Calu3 (cell line): Measurements from ENCODE around the gene ZGLP1. TPM values are rescaled to one million over a fixed set of nuclear protein-coding genes. Genes with fewer than 3 reads are reported as not detected.

Experiments
- BruUV-seq: library from RNA; stranded (reverse); fragments of 400-500 nt; replicated peaks from 2 replicates; lab custom pipeline; 2021; lab: Mats Ljungman, UMichigan
- CTCF ChIA-PET: fragments of 300-600 bp; sonication (Branson Sonifier 250); formaldehyde crosslinking; loops from one replicate; lab custom pipeline; 2022; ENCODE audit warnings: antibody characterized with exemption; lab: Charles Lee
- DNase-seq: peaks from one replicate; pipeline ENCODE4 v3.0.0; 2022
- H3K27ac Mint-ChIP-seq: one replicate; pipeline ENCODE4 v1.8.0; 2022; ENCODE audit warnings: mixed read lengths; ENCODE audit not compliant: unreplicated experiment
- H3K27me3 Mint-ChIP-seq: one replicate; pipeline ENCODE4 v1.8.0; 2022; ENCODE audit warnings: mixed read lengths; ENCODE audit not compliant: unreplicated experiment
- H3K36me3 Mint-ChIP-seq: one replicate; pipeline ENCODE4 v1.8.0; 2022; ENCODE audit warnings: mild to moderate bottlenecking, moderate library complexity, mixed read lengths; ENCODE audit not compliant: insufficient read depth, unreplicated experiment
- H3K4me1 Mint-ChIP-seq: one replicate; pipeline ENCODE4 v1.8.0; 2022; ENCODE audit warnings: mild to moderate bottlenecking, low read depth, mixed read lengths; ENCODE audit not compliant: unreplicated experiment
- H3K4me3 Mint-ChIP-seq: one replicate; pipeline ENCODE4 v1.8.0; 2022; ENCODE audit warnings: mild to moderate bottlenecking, low read depth, moderate library complexity, mixed read lengths; ENCODE audit not compliant: unreplicated experiment
- H3K9me3 Mint-ChIP-seq: one replicate; pipeline ENCODE4 v1.8.0; 2022; ENCODE audit warnings: low read depth, mixed read lengths; ENCODE audit not compliant: unreplicated experiment
- CTCF ChIP-seq: fragments of 200-600 bp; IDR thresholded peaks from one replicate; pipeline ENCODE4 v1.8.0; 2022; ENCODE audit warnings: antibody characterized with exemption; ENCODE audit not compliant: unreplicated experiment
- intact Hi-C: fragments of 100-400 bp; cut with micrococcal nuclease; formaldehyde crosslinking; loops from one replicate; pipeline ENCODE4 v1.10.0; 2022; ENCODE audit not compliant: unreplicated experiment
- total RNA-seq: library from RNA; stranded (reverse); gene quantifications from 2 replicates; pipeline ENCODE4 v1.2.3, GENCODE V29; 2022

Gene ZGLP1
- total RNA-seq, 1 experiment from 2014 or later = 4.6 TPM

- no peak overlapping the region for H3K4me3 Mint-ChIP-seq
- CTCF ChIA-PET = no interaction called here
- DNase-seq = no peak
- no TSS peak for BruUV-seq
- H3K36me3 Mint-ChIP-seq = peaks cover 34% of the 10 kb centered on the region
- H3K4me1 Mint-ChIP-seq = no peaks in the 10 kb centered on the region
- TF ChIP-seq CTCF = no peak
- H3K27ac Mint-ChIP-seq = no peak overlapping the region
- intact Hi-C loops = no loop called here
- no peaks in the 10 kb centered on the region for H3K27me3 Mint-ChIP-seq
- no peaks in the 10 kb centered on the region for H3K9me3 Mint-ChIP-seq
Measured at GRCh38 chr19:10325732-10326131, 16.1 kb upstream of the ZGLP1 start.

- no peak overlapping the region for H3K27ac Mint-ChIP-seq
- peaks cover 31% of the 10 kb centered on the region for H3K36me3 Mint-ChIP-seq
- no peak for DNase-seq
- CTCF ChIA-PET = no interaction called here
- BruUV-seq = no TSS peak
- no peaks in the 10 kb centered on the region for H3K4me1 Mint-ChIP-seq
- intact Hi-C loops = no loop called here
- H3K9me3 Mint-ChIP-seq = no peaks in the 10 kb centered on the region
- TF ChIP-seq CTCF = no peak
- H3K4me3 Mint-ChIP-seq = no peak overlapping the region
- no peaks in the 10 kb centered on the region for H3K27me3 Mint-ChIP-seq
Measured at GRCh38 chr19:10321874-10322835, 12.5 kb upstream of the ZGLP1 start.

- TF ChIP-seq CTCF = no peak
- no TSS peak for BruUV-seq
- no peak for DNase-seq
- H3K27me3 Mint-ChIP-seq = no peaks in the 10 kb centered on the region
- H3K4me1 Mint-ChIP-seq = no peaks in the 10 kb centered on the region
- intact Hi-C loops = no loop called here
- CTCF ChIA-PET = interaction anchor here (0.5 kb wide), 1 partner anchor 11 kb away, joined by 3 read pairs; no protein-coding TSS in a partner anchor
- no peak overlapping the region for H3K4me3 Mint-ChIP-seq
- no peak overlapping the region for H3K27ac Mint-ChIP-seq
- peaks cover 39% of the 10 kb centered on the region for H3K36me3 Mint-ChIP-seq
- H3K9me3 Mint-ChIP-seq = no peaks in the 10 kb centered on the region
Measured at GRCh38 chr19:10321417-10321797, 11.8 kb upstream of the ZGLP1 start.

- Mint-ChIP-seq H3K36me3 (peaks cover 43% of the 10 kb centered on the region), H3K27me3 (no peaks in the 10 kb centered on the region), H3K4me3 (no peak overlapping the region), H3K9me3 (no peaks in the 10 kb centered on the region), H3K27ac (no peak overlapping the region), H3K4me1 (peaks cover 5% of the 10 kb centered on the region)
- CTCF ChIA-PET = interaction anchor here (0.5 to 0.7 kb wide), 2 partner anchors 11 to 235 kb away, joined by 3 to 4 read pairs; no protein-coding TSS in a partner anchor
- no TSS peak for BruUV-seq
- intact Hi-C loops = no loop called here
- DNase-seq = no peak
- TF ChIP-seq CTCF = no peak
Measured at GRCh38 chr19:10320602-10321416, 11.2 kb upstream of the ZGLP1 start.
